Endodermal cell (in vitro differentiated cells): ENCODE data around the gene MPPED2. TPM values are rescaled to one million over a fixed set of nuclear protein-coding genes. Genes with fewer than 3 reads are reported as not detected.

ENCODE experiments used
- DNase-seq: peaks from one replicate; pipeline ENCODE4 v3.0.0-alpha.2; 2017
- H3K27ac ChIP-seq: 2 replicates; pipeline ENCODE4 v1.5.1; 2013; ENCODE audit warnings: mild to moderate bottlenecking, low read depth, low read length, moderate library complexity
- H3K27me3 ChIP-seq: 2 replicates; pipeline ENCODE4 v1.6.1; 2013; ENCODE audit warnings: mild to moderate bottlenecking, low read length, moderate library complexity; ENCODE audit not compliant: insufficient read depth, control insufficient read depth, poor library complexity, severe bottlenecking
- H3K36me3 ChIP-seq: 2 replicates; pipeline ENCODE4 v1.7.0; 2013; ENCODE audit warnings: mild to moderate bottlenecking, low read length, moderate library complexity; ENCODE audit not compliant: control insufficient read depth, insufficient read depth
- H3K4me1 ChIP-seq: one replicate; pipeline ENCODE4 v1.7.0; 2013; ENCODE audit warnings: low read length; ENCODE audit not compliant: control insufficient read depth, insufficient read depth
- H3K4me3 ChIP-seq: 2 replicates; pipeline ENCODE4 v1.5.1; 2013; ENCODE audit warnings: mild to moderate bottlenecking, low read length, moderate library complexity
- H3K9ac ChIP-seq: 2 replicates; pipeline ENCODE4 v1.6.1; 2013; ENCODE audit warnings: mild to moderate bottlenecking, low read length, moderate library complexity; ENCODE audit not compliant: poor library complexity, severe bottlenecking; ENCODE audit errors: extremely low read depth
- H3K9me3 ChIP-seq: 2 replicates; pipeline ENCODE4 v1.6.1; 2013; ENCODE audit warnings: mild to moderate bottlenecking, low read length, moderate library complexity; ENCODE audit not compliant: control insufficient read depth
- H3K27ac Mint-ChIP-seq: 2 replicates; pipeline ENCODE4 v1.8.0; 2020; ENCODE audit warnings: mixed read lengths
- H3K27me3 Mint-ChIP-seq: 2 replicates; pipeline ENCODE4 v1.8.0; 2021; ENCODE audit warnings: mild to moderate bottlenecking, mixed read lengths; ENCODE audit not compliant: insufficient read depth
- H3K36me3 Mint-ChIP-seq: 2 replicates; pipeline ENCODE4 v1.8.0; 2020; ENCODE audit warnings: low read depth, mixed read lengths
- H3K4me1 Mint-ChIP-seq: 2 replicates; pipeline ENCODE4 v1.8.0; 2020; ENCODE audit warnings: mixed read lengths
- H3K4me3 Mint-ChIP-seq: 2 replicates; pipeline ENCODE4 v1.8.0; 2020; ENCODE audit warnings: mild to moderate bottlenecking, moderate library complexity, mixed read lengths
- H3K9me3 Mint-ChIP-seq: 2 replicates; pipeline ENCODE4 v1.8.0; 2020; ENCODE audit warnings: mild to moderate bottlenecking, mixed read lengths
- WGBS, 2 experiments: methylation state at CpG; one replicate each; pipeline versions ENCODE4 v1.1.5 to v1.1.7; 2013; ENCODE audit warnings: missing lambda C conversion rate in 2 of 2, mixed read lengths in 1 of 2; ENCODE audit not compliant: insufficient coverage in 1 of 2, insufficient read length in 1 of 2; 5-methylcytosine and 5-hydroxymethylcytosine counted together
- total RNA-seq, 2 donors: library from RNA; stranded (reverse); fragmentation: NEBNext Ultra II Directional in 1 of 2; extraction: Animal tissue kit (Norgen Biotek cat#: 25700) in 1 of 2; gene quantifications; 2 replicates in 1 of 2; 3 replicates in 1 of 2; pipeline ENCODE4 v1.2.1, GENCODE V29; 2021
- TF ChIP-seq, protein P1 (sequence below): fragments of 200-600 bp; sonication (generic); conservative IDR thresholded peaks from 2 replicates; pipeline ENCODE4 v1.5.0; 2021; ENCODE audit warnings: antibody characterized with exemption, mild to moderate bottlenecking

The MPPED2 gene
- total RNA-seq, 2 donors from 2014 or later: 1.5 to 16.4 TPM

DNA sequence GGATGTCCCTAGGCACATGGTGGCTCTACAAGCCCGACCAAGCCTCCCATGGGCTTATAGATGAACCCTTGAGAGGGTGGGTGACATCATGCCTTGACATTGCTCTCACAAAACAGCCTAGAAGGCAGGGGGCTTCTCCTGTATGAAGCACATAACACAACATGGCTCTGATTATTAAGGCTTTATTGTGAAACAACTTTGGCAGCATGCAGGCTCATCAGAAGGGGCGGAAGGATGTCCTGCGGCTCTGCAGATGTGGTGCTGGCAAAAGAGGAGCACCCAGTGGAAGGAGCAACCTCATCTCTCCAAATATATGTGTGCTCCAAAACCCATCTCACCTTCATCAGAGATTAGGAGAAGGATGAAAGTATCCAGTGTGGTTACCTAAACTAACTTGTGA, 100.4 kb downstream of the MPPED2 start:
- Mint-ChIP-seq H3K27me3 (no peaks in the 10 kb centered on the region), H3K4me3 (no peak overlapping the region), H3K36me3 (no peaks in the 10 kb centered on the region), H3K27ac (no peak overlapping the region), H3K4me1 (peaks cover 23% of the 10 kb centered on the region), H3K9me3 (no peaks in the 10 kb centered on the region)
- Histone ChIP-seq H3K4me1 (peaks cover 6% of the 10 kb centered on the region), H3K27ac (no peak overlapping the region), H3K27me3 (no peaks in the 10 kb centered on the region), H3K9ac (no peak overlapping the region), H3K36me3 (no peaks in the 10 kb centered on the region), H3K4me3 (no peak overlapping the region), H3K9me3 (no peaks in the 10 kb centered on the region)
- TF ChIP-seq, protein P1, sequence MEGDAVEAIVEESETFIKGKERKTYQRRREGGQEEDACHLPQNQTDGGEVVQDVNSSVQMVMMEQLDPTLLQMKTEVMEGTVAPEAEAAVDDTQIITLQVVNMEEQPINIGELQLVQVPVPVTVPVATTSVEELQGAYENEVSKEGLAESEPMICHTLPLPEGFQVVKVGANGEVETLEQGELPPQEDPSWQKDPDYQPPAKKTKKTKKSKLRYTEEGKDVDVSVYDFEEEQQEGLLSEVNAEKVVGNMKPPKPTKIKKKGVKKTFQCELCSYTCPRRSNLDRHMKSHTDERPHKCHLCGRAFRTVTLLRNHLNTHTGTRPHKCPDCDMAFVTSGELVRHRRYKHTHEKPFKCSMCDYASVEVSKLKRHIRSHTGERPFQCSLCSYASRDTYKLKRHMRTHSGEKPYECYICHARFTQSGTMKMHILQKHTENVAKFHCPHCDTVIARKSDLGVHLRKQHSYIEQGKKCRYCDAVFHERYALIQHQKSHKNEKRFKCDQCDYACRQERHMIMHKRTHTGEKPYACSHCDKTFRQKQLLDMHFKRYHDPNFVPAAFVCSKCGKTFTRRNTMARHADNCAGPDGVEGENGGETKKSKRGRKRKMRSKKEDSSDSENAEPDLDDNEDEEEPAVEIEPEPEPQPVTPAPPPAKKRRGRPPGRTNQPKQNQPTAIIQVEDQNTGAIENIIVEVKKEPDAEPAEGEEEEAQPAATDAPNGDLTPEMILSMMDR: no peak
- WGBS, 2 experiments: 95 to 100% methylated on average over 1 to 3 of the region's 3 CpGs
- DNase-seq: no peak

DNA sequence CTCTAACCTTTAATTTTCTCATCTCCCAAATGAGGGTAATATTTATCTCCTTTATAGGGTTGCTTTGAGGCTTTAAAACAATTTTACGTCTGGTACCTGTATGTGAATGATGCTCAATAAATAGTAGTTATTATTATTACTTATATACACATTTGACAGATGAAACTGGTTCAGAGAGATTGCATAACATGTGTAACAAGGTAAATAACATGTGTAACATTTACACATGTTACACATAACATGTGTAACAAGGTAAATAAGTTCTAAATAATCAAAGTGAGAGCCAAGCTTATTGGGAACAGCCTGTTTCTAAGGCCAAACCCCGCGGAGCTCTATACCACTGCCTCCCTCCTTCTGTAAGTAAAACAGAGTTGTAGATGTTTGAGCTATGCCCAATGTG, 100.9 kb downstream of the MPPED2 start:
- 100% methylated on average over 2 of the region's 3 CpGs for WGBS, 2 experiments
- Mint-ChIP-seq H3K4me3 (no peak overlapping the region), H3K4me1 (peaks cover 29% of the 10 kb centered on the region), H3K36me3 (no peaks in the 10 kb centered on the region), H3K27ac (no peak overlapping the region), H3K9me3 (no peaks in the 10 kb centered on the region), H3K27me3 (no peaks in the 10 kb centered on the region)
- no peak for DNase-seq
- Histone ChIP-seq H3K27ac (no peak overlapping the region), H3K36me3 (no peaks in the 10 kb centered on the region), H3K27me3 (no peaks in the 10 kb centered on the region), H3K9ac (no peak overlapping the region), H3K9me3 (no peaks in the 10 kb centered on the region), H3K4me3 (no peak overlapping the region), H3K4me1 (peaks cover 9% of the 10 kb centered on the region)
- TF ChIP-seq, protein P1: no peak

DNA sequence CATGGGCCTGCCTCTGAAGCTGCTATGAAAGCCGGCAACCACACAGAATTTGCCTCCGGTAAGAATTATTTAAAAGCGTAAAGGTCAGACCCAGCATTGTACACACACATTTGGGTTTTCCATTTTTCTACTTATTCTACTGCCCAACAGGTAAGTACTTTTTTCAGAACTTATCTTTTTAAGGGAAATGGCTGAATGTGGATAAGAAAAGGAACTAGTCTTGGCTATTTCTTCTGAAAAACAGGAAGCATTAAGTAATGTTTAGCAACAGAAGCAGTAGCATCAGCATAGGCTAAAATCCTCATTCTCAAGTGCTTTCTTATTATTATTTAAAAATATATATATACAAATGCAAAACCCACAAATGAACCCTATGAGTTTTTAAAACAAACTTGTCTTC, 103.1 kb downstream of the MPPED2 start:
- no peak overlapping the region for H3K4me3 Mint-ChIP-seq
- TF ChIP-seq, protein P1: no peak
- no peaks in the 10 kb centered on the region for H3K9me3 ChIP-seq
- no peak overlapping the region for H3K9ac ChIP-seq
- peaks cover 23% of the 10 kb centered on the region for H3K4me1 ChIP-seq
- DNase-seq: no peak
- no peak overlapping the region for H3K27ac Mint-ChIP-seq
- WGBS, 2 experiments: 54 to 56% methylated on average over 2 to 3 of the region's 3 CpGs
- peaks cover 41% of the 10 kb centered on the region for H3K4me1 Mint-ChIP-seq
- H3K27me3 ChIP-seq: no peaks in the 10 kb centered on the region
- H3K4me3 ChIP-seq: no peak overlapping the region
- no peaks in the 10 kb centered on the region for H3K9me3 Mint-ChIP-seq
- H3K27me3 Mint-ChIP-seq: no peaks in the 10 kb centered on the region
- no peaks in the 10 kb centered on the region for H3K36me3 ChIP-seq
- H3K27ac ChIP-seq: no peak overlapping the region
- no peaks in the 10 kb centered on the region for H3K36me3 Mint-ChIP-seq
